Upper lobe of left lung (tissue), 4 donors: Measurements from ENCODE around the gene RNU1-4.

Source experiments
- POLR2AphosphoS5 ChIP-seq, 2 donors: sonication (generic); formaldehyde crosslinking; IDR thresholded peaks; one replicate each; pipeline ENCODE4 v1.5.1; 2017; ENCODE audit warnings: antibody characterized with exemption in 2 of 2
- TF ChIP-seq, protein P1 (sequence below), 6 experiments: fragments of 450-650 bp in 4 of 6; fragments of 200-600 bp in 2 of 6; sonication (generic) in 2 of 6; IDR thresholded peaks; one replicate each; pipeline ENCODE4 v1.5.1; 2016 to 2019; ENCODE audit warnings: antibody characterized with exemption in 6 of 6

DNA sequence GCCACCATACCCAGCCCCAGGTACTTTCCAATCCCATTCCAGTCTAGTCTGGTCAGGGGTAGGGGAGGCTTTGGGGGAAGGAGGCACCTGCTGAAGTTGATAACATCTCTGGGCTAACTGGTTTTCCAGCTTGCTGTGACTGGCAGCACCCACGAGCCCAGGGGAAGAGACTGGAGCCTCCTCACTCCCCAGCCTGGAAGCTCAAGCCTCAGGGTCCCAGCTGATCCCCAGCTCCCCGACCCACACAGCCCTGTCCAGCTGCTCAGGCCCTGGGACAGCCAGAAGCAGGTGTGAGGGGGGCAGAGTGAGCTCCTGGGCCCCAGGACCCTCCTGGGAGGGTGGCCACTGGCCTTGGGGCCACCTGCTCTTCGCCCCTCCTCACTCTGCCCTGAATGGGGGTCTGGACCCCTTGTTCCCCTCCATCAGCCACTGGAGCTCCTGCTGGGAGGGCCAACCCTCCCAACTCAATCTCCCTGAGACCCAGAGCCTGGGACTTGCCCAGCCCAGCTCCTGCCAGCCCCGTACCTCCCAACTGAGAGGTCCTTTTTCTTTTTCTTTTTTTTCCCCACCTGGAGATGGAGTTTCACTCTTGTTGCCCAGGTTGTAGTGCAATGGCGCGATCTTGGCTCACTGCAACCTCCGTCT lies 23.5 kb upstream of the RNU1-4 start:
- TF ChIP-seq, protein P1, sequence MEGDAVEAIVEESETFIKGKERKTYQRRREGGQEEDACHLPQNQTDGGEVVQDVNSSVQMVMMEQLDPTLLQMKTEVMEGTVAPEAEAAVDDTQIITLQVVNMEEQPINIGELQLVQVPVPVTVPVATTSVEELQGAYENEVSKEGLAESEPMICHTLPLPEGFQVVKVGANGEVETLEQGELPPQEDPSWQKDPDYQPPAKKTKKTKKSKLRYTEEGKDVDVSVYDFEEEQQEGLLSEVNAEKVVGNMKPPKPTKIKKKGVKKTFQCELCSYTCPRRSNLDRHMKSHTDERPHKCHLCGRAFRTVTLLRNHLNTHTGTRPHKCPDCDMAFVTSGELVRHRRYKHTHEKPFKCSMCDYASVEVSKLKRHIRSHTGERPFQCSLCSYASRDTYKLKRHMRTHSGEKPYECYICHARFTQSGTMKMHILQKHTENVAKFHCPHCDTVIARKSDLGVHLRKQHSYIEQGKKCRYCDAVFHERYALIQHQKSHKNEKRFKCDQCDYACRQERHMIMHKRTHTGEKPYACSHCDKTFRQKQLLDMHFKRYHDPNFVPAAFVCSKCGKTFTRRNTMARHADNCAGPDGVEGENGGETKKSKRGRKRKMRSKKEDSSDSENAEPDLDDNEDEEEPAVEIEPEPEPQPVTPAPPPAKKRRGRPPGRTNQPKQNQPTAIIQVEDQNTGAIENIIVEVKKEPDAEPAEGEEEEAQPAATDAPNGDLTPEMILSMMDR (IDR thresholded peaks at IDR 0.05) = no peak
- no peak for TF ChIP-seq POLR2AphosphoS5 (IDR thresholded peaks at IDR 0.05)
